ENCODE measurements around the gene ARHGAP15. TPM values are rescaled to one million over a fixed set of nuclear protein-coding genes. Genes with fewer than 3 reads are reported as not detected.

Gene ARHGAP15
- total RNA-seq, 1 donor from 2014 or later = 0.51 TPM

DNA sequence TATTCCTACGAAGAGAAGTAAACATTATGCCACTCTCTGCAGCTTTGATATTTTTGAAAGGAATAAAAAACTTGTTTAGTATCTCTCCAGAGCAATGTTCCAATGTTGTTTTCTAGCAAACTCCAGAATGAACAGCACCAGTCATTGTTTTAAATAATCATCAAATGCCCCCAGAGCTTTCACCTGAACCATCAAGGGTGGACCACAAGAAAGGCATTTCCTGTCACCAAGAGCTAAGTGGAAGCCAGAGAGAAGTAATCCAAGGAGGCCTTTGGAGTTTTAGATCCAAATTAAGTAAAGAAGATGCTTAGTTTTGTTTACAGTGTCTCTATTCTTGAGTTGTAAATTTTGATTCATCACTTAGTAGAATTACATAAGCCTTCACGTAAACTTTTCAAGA, 559.0 kb downstream of the ARHGAP15 start:
- H3K36me3 Mint-ChIP-seq = no peaks in the 10 kb centered on the region
- no peaks in the 10 kb centered on the region for H3K9me3 Mint-ChIP-seq
- no peak overlapping the region for H3K4me3 Mint-ChIP-seq
- no peak overlapping the region for H3K27ac Mint-ChIP-seq
- H3K4me1 Mint-ChIP-seq = peaks cover 53% of the 10 kb centered on the region
- TF ChIP-seq, protein P1, sequence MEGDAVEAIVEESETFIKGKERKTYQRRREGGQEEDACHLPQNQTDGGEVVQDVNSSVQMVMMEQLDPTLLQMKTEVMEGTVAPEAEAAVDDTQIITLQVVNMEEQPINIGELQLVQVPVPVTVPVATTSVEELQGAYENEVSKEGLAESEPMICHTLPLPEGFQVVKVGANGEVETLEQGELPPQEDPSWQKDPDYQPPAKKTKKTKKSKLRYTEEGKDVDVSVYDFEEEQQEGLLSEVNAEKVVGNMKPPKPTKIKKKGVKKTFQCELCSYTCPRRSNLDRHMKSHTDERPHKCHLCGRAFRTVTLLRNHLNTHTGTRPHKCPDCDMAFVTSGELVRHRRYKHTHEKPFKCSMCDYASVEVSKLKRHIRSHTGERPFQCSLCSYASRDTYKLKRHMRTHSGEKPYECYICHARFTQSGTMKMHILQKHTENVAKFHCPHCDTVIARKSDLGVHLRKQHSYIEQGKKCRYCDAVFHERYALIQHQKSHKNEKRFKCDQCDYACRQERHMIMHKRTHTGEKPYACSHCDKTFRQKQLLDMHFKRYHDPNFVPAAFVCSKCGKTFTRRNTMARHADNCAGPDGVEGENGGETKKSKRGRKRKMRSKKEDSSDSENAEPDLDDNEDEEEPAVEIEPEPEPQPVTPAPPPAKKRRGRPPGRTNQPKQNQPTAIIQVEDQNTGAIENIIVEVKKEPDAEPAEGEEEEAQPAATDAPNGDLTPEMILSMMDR (IDR thresholded peaks at IDR 0.05; ENCODE audit: unreplicated experiment) = no peak
- H3K27me3 Mint-ChIP-seq (ENCODE audit: low read depth) = peaks cover 14% of the 10 kb centered on the region
- no peak for DNase-seq (ENCODE audit: low spot score in 2 of 2, unreplicated experiment in 2 of 2)

DNA sequence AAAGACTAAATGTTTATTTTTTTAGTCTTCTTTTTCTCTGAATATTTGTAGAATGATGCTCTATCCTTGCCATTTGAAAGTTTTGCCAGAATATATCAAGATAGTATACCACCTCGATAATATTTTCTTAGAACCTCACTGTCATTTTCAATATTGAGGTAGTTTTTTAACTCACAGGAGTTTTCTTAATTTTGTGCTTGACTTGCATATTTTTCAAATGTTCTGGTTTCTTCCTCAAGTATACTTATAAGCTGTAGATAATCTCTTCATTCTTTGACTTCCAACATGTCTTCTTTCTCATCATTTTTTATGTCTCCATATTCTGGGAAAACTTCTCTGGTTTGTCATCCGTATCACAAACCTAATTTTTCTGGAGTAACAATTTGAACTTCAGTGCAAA, 559.6 kb downstream of the ARHGAP15 start:
- Mint-ChIP-seq H3K4me1 (peaks cover 53% of the 10 kb centered on the region), H3K9me3 (no peaks in the 10 kb centered on the region), H3K27me3 (ENCODE audit: low read depth) (peaks cover 14% of the 10 kb centered on the region), H3K36me3 (no peaks in the 10 kb centered on the region), H3K4me3 (no peak overlapping the region), H3K27ac (no peak overlapping the region)
- DNase-seq (ENCODE audit: low spot score in 2 of 2, unreplicated experiment in 2 of 2) = no peak
- TF ChIP-seq, protein P1 (IDR thresholded peaks at IDR 0.05; ENCODE audit: unreplicated experiment) = no peak

DNA sequence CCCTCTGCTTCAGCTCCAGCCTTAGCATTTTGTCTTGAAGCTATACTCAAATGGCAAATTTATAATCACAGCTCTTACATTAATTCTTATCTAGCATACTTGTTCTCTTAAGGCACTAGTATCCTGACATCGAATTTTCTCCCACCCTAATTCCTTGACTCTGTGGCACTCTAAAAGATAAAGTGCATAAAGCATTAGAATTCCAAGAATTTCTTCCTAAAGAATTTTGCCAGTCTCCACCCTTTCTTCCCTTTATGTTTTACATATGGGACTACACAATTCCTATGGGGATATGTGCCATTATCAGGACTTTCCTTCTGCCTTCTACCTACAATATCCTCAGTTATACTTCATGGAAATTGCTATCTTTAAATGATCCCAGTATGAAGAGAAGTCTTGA, 560.3 kb downstream of the ARHGAP15 start:
- no peak overlapping the region for H3K27ac Mint-ChIP-seq
- TF ChIP-seq, protein P1 (IDR thresholded peaks at IDR 0.05; ENCODE audit: unreplicated experiment) = no peak
- H3K36me3 Mint-ChIP-seq = no peaks in the 10 kb centered on the region
- H3K9me3 Mint-ChIP-seq = no peaks in the 10 kb centered on the region
- H3K4me1 Mint-ChIP-seq = peaks cover 53% of the 10 kb centered on the region
- H3K4me3 Mint-ChIP-seq = no peak overlapping the region
- DNase-seq (ENCODE audit: low spot score in 2 of 2, unreplicated experiment in 2 of 2) = no peak
- H3K27me3 Mint-ChIP-seq (ENCODE audit: low read depth) = peaks cover 14% of the 10 kb centered on the region

DNA sequence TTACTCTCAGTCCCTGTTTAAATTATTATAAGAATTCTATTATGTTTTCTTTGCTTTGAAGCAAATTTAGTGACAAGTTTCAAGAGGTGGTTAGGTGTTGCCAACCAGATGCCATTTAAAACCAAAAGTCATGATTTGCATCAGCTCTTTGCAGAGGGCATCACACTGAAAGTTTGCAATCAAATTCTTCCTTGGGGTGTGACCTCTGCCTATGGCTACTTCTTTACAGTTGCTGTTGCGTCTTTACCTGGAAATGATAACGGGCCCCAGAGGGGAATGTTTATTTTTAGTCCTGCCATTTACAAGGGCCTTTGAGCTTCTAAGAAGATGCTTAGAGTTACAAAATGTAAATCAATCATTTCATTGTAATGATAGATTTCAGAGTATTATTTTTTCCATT, 561.0 kb downstream of the ARHGAP15 start:
- Mint-ChIP-seq H3K27ac (no peak overlapping the region), H3K4me3 (no peak overlapping the region), H3K9me3 (no peaks in the 10 kb centered on the region), H3K27me3 (ENCODE audit: low read depth) (peaks cover 14% of the 10 kb centered on the region), H3K36me3 (no peaks in the 10 kb centered on the region), H3K4me1 (peaks cover 49% of the 10 kb centered on the region)
- no peak for DNase-seq (ENCODE audit: low spot score in 2 of 2, unreplicated experiment in 2 of 2)
- TF ChIP-seq, protein P1 (IDR thresholded peaks at IDR 0.05; ENCODE audit: unreplicated experiment) = no peak

DNA sequence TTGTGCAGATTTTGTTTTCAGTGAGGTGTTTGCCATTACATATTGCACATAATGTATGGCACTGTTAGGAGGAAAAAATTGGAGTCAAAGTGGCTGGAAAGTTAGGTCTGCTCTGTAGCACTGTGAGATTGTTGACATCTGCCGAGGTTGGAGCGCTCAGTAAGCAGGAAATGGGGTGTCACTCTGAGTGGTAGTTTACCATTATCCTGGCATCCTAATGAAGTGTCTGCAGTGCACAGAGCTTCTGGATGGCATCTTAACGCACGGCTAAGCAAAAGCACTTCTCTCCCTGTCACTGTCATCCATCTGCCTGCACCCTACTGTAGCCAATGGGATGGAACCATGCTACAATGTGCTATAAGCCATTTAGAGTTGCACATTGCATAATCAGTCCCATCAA, 561.9 kb downstream of the ARHGAP15 start:
- Mint-ChIP-seq H3K36me3 (no peaks in the 10 kb centered on the region), H3K4me1 (peaks cover 44% of the 10 kb centered on the region)

More for the DNA sequence above, 561.9 kb downstream of the ARHGAP15 start:
- no peak for DNase-seq (ENCODE audit: low spot score in 2 of 2, unreplicated experiment in 2 of 2)
- H3K27ac Mint-ChIP-seq = no peak overlapping the region
- H3K27me3 Mint-ChIP-seq (ENCODE audit: low read depth) = peaks cover 14% of the 10 kb centered on the region
- TF ChIP-seq, protein P1 (IDR thresholded peaks at IDR 0.05; ENCODE audit: unreplicated experiment) = no peak
- H3K4me3 Mint-ChIP-seq = no peak overlapping the region
- H3K9me3 Mint-ChIP-seq = no peaks in the 10 kb centered on the region

Measured in mesothelial cell of epicardium (in vitro differentiated cells).